NCI-H1092 treated with DMSO at 0.1 percent for 48 hours (cell line): Measurements from ENCODE around the gene SEC24B.
"Not testable (repeated sequence)": the region's sequence is repeated elsewhere in the genome, so short reads cannot be mapped to it uniquely, and the experiment has no call there.

Experiments used
- DNase-seq: peaks from one replicate; lab custom pipeline; 2025; lab: John Stamatoyannopoulos, UW

SEC24B gene

DNA sequence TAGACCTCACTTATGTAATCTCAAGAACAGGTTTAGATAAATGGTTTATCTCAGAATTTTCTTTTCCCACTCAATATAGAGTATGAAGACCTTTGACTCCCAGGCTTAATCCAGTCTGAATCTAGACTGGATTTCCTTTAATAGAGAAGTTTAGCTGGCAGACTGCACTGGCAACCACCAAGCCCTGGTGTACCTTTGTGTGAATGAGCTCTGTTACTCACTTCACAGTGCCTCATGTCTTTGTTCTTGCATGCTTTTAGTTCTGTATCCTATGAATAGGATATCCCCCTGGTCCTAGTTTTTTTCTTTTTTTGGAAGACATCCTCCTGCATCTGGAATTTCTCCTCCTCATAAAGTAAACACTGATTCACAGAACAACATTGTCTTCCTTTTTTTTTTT is 73.3 kb downstream of the SEC24B start:
- no peak for DNase-seq

DNA sequence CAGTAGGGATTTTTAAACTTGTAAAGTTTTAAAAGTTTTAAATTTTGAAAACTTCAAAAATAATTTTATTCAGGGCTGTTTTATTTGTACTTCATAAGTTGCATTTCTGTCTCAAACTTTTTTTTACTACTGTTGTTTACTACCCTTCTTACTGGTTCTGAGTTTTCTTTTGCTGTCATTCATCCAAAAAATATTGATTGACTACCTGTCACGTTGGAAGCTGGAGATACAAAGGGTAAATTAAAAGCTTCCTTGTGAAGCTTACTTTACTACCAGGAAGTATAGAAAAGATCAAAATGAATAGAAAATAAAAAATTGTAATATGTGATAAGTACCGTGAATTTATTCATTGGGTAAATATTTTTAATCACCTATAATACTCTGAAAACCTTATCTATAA is 77.1 kb downstream of the SEC24B start:
- DNase-seq, result no peak

DNA sequence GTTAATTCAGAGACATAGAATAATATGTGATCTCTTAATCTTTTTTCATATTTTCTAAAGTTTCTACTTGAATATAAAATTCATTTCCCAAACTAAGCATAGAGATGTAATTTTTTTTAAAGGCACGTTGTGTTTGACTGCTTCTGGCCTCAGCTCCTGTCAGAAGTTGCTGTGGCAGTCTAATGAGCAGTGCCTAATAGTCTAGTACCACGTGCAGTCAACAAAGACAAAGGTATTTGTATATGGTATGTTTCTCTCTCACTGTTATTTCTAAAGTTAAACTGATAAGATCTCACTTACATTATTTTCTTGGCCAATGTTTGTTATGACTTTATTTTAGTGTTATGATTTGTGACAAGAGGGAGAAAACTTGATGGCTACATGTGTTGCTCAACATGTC is 77.8 kb downstream of the SEC24B start:
- DNase-seq, result no peak

- not testable (repeated sequence) for DNase-seq
These were observed 79.8 kb downstream of the SEC24B start for GRCh38 chr4:109513368-109513767.

GRCh38 chr4:109532182-109532581 is 98.6 kb downstream of the SEC24B start:
- DNase-seq, result no peak

DNA sequence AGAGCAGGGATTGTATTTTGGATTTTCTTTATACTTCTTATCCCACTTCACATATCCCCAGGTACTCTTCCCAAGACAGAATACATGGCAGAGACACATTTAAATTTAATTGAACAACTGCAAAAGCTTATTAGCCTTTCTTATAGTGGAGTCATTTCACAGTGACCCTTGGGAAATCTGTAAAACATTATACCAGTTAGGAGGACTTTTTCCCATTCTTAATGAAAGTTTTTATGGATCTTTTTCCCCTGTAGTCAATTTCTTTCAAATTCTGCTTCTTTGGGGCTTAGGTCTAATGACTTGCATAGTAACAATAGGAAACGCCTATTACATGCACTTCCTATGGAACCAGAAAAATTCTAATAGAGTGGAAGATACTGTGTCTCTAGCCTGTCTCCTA is 111.8 kb downstream of the SEC24B start:
- no peak for DNase-seq

DNA sequence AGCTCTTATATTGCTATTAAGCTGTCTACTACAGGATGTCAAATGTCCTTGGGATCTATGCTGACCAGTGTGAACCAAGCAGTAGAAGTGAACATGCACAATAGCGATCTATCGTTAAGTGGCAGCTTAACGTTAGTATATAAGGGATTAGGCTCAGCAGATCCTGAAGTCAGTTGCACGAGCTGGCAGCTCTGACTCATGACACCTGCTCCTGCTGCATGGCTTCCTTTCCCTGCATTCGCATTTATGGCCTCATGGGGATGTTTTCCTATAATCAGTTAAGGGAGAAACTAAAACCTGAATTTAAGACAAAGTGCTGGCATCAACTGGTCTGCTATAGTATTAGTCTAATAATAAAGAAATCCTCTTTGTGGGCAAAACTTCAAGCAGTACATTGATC is 113.8 kb downstream of the SEC24B start:
- no peak for DNase-seq

DNA sequence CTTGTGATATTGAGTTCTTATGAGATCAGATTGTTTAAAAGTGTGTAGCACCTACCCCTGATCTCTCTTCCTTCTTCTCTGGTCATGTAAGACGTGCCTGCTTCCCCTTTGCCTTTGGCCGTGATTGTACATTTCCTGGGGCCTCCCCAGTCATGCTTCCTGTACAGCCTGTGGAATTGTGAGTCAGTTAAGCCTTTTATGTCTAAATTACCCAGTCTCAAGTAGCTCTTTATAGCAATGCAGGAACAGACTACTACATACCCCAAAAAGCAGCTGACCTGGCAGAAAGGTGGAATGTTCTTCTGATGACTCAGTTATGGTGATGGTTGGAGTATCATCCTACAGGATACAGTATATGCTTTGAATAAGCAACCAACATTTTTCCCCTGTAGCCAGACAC is 115.0 kb downstream of the SEC24B start:
- DNase-seq, result no peak

GRCh38 chr4:109552237-109552636 is 118.6 kb downstream of the SEC24B start:
- DNase-seq, result no peak

GRCh38 chr4:109553130-109553529 is 119.5 kb downstream of the SEC24B start:
- no peak for DNase-seq

GRCh38 chr4:109554971-109555370 is 121.4 kb downstream of the SEC24B start:
- no peak for DNase-seq

DNA sequence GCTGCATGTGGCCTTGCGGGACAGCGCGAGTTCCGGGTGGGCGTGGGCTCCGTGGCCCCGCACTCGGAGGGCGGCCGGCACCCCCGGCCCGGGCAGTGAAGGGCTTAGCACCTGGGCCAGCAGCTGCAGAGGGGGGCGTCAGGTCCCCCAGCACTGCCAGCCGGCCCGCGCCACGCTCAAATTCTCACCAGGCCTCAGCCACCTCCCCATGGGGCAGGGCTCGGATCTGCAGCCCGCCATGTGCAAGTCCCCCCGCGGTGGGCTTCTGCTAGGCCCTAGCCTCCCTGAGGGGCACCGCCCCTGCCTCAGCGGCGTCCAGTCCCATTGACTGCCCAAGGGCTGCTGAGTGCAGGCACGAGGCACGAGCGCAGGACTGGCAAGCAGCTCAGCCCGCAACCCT is 123.8 kb downstream of the SEC24B start:
- DNase-seq, result no peak

DNA sequence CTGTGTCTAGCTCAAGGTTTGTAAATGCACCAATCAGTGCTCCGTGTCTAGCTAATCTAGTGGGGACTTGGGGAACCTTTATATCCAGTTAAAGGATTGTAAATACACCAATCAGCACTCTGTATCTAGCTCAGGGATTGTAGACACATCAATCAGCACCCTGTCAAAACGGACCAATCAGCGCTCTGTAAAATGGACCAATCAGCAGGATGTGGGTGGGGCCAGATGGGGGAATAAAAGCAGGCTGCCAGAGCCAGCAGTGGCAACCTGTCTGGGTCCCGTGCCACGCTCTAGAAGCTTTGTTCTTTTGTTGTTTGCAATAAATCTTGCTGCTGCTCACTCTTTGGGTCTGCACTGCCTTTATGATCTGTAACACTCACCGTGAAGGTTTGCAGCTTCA is 124.5 kb downstream of the SEC24B start:
- DNase-seq, result not testable (repeated sequence)

GRCh38 chr4:109559625-109559982 is 126.0 kb downstream of the SEC24B start:
- DNase-seq, result no peak

- peak; percentile 44 for DNase-seq
These were observed 126.5 kb downstream of the SEC24B start, which contains the start of gene MCUB for GRCh38 chr4:109559983-109560686. TSS of gene MCUB (plus strand) at chr4:109560246. CDS start at chr4:109560338, 92 bp downstream.

DNA sequence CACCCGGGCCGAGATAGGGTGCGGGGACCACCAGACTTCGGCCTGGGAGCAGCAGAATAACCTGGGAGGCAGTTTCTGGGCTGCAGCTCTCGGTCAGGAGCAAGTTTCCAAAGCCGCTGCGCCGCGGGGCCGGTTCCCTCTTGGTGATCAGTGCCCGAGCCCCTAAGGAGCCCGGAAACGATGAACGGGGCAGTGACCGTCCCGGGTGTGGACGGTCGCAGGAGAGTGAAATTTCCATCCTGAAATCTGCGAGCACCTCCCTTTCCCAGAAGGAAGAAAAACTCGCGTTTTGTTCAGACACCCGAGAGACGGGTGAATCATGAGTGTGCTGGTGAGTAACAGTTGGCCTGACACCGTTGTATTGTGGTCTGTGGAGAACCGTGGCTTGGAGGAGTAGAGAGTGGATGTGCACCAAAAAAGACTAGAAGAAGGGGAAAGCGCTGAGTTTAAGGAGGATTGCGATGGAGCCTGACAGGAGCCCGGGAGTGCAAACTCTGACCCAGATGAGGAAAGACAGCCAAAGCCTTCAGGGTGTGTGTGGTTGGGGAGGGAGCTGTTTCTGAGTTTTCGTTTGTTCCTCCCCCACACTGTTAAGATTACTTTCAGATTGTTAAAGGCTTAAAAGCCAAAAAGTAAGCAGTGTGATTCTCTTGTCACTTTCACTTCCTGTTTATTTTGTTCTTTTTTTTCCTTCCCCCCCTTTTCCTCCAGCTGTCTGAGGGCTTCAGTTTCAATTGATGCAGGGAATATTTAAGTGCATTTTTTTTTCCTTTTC is 127.3 kb downstream of the SEC24B start:
- DNase-seq, result peak; percentile 14

GRCh38 chr4:109562457-109563239 is 129.0 kb downstream of the SEC24B start:
- no peak for DNase-seq

DNA sequence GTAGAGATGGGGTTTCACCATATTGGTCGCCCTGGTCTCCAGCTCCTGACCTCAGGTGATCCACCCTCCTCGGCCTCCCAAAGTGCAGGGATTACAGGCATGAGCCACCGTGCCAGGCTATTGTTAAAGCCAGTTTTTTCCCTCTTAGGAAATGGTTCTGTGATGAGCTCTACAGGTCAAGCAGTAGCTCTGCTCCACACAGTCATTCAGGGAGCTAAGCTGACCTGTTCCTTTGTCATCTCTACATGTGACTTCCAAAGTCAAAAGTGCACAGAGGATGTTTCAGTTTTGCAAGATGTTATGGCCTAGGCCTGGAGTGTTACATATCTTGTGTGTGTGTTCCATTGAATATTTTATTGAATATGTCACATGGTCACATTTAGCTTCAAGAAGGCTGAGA is 137.9 kb downstream of the SEC24B start:
- no peak for DNase-seq

DNA sequence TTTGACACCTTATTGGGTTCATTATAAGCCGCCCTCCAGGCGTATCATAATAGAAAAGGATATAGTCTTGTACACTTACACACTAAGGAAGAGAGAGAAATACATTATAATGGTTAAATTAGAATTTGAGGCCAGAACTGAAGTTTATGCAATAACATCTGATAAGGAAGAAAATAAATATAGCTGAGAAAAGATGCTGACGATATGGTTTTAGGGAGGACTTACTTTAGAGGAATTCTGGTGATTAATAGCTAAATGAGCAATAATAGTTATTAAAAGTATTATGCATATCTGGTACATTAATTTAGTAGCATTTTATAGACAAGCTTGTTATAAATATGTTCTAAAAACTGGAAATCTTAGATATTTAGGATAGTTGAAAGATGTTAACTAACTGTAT is 138.5 kb downstream of the SEC24B start:
- DNase-seq, result no peak

GRCh38 chr4:109574443-109574850 is 140.8 kb downstream of the SEC24B start:
- no peak for DNase-seq

DNA sequence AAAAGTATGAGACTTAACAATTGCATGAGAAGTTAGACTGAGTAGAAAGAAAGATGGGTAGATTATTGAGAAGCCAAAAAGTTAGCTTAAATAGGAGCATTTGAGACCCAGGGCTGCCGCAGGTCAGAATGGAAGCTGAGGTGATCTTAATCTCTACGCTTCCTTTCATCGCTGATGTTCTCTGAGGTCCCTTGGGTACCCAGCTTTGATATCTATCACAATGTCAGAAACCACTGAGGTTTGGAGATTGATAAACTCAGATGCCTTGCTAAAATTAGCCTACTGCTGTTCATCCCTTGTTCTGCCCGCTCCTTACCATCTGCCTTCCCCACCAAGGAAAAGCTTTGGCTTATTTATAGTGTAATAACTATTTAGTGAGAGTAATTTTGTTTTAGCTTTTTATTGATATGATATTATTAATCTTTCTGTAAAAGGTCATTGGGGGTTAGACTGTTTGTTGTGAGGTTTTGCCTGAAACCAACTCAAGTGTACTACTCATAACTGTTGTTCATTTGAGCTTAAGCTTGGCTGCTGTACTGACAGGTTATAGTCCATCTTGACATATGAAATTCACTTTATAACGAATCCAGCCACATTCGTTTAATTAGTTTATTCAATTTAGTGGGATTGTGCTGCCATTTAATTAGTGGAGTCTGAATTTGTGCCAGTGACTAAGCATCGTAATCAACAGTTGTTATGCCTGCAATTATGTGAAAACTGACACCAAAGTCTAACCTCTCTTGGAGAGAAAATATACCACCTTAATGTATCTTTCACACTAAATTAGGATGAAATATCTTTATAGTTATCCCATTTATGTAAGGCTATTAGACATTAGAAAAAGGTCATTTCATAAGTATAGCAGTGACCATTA is 141.6 kb downstream of the SEC24B start:
- no peak for DNase-seq

- peak; percentile 25 for DNase-seq
These were observed 142.8 kb downstream of the SEC24B start for GRCh38 chr4:109576462-109576861.
